ENCODE data around the gene SEC14L2. TPM values are rescaled to one million over a fixed set of nuclear protein-coding genes. Genes with fewer than 3 reads are reported as not detected.

The SEC14L2 gene
- total RNA-seq, 1 experiment from 2014 or later, result 3.9 TPM

DNA sequence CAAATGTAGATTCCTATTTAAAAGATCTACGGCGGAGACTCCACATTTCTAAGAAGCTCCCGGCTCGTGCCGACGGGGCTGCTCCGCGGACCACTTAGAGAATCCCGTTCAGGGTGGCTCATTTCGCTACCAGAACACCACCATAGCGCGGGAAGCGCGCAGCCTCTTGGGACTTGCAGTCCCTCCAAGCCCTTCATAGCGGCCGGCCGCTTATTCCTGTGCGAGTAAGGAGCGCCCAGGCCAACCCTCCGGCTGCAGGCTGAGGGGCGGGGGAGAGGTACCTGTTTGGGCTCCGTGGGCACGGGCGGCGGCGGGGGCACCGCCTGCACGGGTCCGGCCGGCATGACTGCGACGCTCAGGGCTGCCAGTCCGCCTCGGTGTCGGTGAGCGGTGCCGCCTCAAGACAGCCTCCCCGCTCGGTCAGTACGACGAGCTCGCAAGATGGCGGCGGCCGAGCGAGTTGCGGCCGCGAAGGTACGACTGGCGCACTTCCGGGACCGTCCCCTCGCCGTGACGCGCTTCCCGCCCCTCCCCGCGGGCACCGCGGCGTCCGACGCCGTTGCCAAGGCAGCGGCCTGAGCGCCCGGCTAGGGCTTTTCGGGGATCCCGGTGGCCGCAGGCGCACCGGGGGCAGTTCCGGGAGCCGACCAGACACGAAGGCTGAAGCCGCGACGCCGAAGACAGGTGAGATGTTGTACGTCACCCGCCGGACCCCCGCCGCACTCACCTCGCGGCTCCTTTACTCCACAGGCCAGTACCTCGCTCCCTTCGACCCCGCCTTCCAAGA, 40.2 kb upstream of the SEC14L2 start, which contains the start of the genes CCDC157 and SF3A1 (continued):
- TF ChIP-seq, protein P1, sequence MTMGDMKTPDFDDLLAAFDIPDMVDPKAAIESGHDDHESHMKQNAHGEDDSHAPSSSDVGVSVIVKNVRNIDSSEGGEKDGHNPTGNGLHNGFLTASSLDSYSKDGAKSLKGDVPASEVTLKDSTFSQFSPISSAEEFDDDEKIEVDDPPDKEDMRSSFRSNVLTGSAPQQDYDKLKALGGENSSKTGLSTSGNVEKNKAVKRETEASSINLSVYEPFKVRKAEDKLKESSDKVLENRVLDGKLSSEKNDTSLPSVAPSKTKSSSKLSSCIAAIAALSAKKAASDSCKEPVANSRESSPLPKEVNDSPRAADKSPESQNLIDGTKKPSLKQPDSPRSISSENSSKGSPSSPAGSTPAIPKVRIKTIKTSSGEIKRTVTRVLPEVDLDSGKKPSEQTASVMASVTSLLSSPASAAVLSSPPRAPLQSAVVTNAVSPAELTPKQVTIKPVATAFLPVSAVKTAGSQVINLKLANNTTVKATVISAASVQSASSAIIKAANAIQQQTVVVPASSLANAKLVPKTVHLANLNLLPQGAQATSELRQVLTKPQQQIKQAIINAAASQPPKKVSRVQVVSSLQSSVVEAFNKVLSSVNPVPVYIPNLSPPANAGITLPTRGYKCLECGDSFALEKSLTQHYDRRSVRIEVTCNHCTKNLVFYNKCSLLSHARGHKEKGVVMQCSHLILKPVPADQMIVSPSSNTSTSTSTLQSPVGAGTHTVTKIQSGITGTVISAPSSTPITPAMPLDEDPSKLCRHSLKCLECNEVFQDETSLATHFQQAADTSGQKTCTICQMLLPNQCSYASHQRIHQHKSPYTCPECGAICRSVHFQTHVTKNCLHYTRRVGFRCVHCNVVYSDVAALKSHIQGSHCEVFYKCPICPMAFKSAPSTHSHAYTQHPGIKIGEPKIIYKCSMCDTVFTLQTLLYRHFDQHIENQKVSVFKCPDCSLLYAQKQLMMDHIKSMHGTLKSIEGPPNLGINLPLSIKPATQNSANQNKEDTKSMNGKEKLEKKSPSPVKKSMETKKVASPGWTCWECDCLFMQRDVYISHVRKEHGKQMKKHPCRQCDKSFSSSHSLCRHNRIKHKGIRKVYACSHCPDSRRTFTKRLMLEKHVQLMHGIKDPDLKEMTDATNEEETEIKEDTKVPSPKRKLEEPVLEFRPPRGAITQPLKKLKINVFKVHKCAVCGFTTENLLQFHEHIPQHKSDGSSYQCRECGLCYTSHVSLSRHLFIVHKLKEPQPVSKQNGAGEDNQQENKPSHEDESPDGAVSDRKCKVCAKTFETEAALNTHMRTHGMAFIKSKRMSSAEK (CRISPR knock-in tag; IDR thresholded peaks at IDR 0.05; ENCODE audit: borderline replicate concordance), result no peak
- peak; percentile 66; the same call in 1 of the 2 replicates for TF ChIP-seq ZNF232 (CRISPR knock-in tag; IDR thresholded peaks at IDR 0.05)
- TF ChIP-seq SMAD4 (CRISPR knock-in tag; IDR thresholded peaks at IDR 0.05), result no peak
- TF ChIP-seq NFATC4 (CRISPR knock-in tag; IDR thresholded peaks at IDR 0.05), result no peak; the same call in 1 of the 2 replicates
- TF ChIP-seq, protein P2, sequence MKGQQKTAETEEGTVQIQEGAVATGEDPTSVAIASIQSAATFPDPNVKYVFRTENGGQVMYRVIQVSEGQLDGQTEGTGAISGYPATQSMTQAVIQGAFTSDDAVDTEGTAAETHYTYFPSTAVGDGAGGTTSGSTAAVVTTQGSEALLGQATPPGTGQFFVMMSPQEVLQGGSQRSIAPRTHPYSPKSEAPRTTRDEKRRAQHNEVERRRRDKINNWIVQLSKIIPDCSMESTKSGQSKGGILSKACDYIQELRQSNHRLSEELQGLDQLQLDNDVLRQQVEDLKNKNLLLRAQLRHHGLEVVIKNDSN (CRISPR knock-in tag; IDR thresholded peaks at IDR 0.05), result 0 out of 2 replicates have a peak, but pooled peaks have one; percentile 29
- TF ChIP-seq, protein P3, sequence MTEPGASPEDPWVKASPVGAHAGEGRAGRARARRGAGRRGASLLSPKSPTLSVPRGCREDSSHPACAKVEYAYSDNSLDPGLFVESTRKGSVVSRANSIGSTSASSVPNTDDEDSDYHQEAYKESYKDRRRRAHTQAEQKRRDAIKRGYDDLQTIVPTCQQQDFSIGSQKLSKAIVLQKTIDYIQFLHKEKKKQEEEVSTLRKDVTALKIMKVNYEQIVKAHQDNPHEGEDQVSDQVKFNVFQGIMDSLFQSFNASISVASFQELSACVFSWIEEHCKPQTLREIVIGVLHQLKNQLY (CRISPR knock-in tag; IDR thresholded peaks at IDR 0.05), result no peak
- TF ChIP-seq IRF2 (CRISPR knock-in tag; IDR thresholded peaks at IDR 0.05; ENCODE audit: borderline replicate concordance, low read depth), result peak; percentile 76; the same call in 1 of the 2 replicates
- TF ChIP-seq NFE2L1 (CRISPR knock-in tag; IDR thresholded peaks at IDR 0.05), result peak; percentile 60; the same call in 1 of the 2 replicates
- peak; percentile 89; the same call in 1 of the 2 replicates for TF ChIP-seq FOXK1 (CRISPR knock-in tag; IDR thresholded peaks at IDR 0.05)
- no peak for TF ChIP-seq OVOL2 (CRISPR knock-in tag; IDR thresholded peaks at IDR 0.05; ENCODE audit: borderline replicate concordance)
- TF ChIP-seq, protein P4, sequence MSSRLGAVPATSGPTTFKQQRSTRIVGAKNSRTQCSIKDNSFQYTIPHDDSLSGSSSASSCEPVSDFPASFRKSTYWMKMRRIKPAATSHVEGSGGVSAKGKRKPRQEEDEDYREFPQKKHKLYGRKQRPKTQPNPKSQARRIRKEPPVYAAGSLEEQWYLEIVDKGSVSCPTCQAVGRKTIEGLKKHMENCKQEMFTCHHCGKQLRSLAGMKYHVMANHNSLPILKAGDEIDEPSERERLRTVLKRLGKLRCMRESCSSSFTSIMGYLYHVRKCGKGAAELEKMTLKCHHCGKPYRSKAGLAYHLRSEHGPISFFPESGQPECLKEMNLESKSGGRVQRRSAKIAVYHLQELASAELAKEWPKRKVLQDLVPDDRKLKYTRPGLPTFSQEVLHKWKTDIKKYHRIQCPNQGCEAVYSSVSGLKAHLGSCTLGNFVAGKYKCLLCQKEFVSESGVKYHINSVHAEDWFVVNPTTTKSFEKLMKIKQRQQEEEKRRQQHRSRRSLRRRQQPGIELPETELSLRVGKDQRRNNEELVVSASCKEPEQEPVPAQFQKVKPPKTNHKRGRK (CRISPR knock-in tag; IDR thresholded peaks at IDR 0.05; ENCODE audit: borderline replicate concordance), result no peak
- TF ChIP-seq, protein P5, sequence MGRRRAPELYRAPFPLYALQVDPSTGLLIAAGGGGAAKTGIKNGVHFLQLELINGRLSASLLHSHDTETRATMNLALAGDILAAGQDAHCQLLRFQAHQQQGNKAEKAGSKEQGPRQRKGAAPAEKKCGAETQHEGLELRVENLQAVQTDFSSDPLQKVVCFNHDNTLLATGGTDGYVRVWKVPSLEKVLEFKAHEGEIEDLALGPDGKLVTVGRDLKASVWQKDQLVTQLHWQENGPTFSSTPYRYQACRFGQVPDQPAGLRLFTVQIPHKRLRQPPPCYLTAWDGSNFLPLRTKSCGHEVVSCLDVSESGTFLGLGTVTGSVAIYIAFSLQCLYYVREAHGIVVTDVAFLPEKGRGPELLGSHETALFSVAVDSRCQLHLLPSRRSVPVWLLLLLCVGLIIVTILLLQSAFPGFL (CRISPR knock-in tag; IDR thresholded peaks at IDR 0.05; ENCODE audit: borderline replicate concordance), result no peak
- peak; percentile 66; the same call in 1 of the 2 replicates for TF ChIP-seq TEAD4 (CRISPR knock-in tag; IDR thresholded peaks at IDR 0.05)
- TF ChIP-seq TCF7 (CRISPR knock-in tag; IDR thresholded peaks at IDR 0.05; ENCODE audit: low read depth), result peak; percentile 85; the same call in 1 of the 2 replicates
- TF ChIP-seq, protein P6, sequence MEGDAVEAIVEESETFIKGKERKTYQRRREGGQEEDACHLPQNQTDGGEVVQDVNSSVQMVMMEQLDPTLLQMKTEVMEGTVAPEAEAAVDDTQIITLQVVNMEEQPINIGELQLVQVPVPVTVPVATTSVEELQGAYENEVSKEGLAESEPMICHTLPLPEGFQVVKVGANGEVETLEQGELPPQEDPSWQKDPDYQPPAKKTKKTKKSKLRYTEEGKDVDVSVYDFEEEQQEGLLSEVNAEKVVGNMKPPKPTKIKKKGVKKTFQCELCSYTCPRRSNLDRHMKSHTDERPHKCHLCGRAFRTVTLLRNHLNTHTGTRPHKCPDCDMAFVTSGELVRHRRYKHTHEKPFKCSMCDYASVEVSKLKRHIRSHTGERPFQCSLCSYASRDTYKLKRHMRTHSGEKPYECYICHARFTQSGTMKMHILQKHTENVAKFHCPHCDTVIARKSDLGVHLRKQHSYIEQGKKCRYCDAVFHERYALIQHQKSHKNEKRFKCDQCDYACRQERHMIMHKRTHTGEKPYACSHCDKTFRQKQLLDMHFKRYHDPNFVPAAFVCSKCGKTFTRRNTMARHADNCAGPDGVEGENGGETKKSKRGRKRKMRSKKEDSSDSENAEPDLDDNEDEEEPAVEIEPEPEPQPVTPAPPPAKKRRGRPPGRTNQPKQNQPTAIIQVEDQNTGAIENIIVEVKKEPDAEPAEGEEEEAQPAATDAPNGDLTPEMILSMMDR (IDR thresholded peaks at IDR 0.05), result no peak
- TF ChIP-seq, protein P7, sequence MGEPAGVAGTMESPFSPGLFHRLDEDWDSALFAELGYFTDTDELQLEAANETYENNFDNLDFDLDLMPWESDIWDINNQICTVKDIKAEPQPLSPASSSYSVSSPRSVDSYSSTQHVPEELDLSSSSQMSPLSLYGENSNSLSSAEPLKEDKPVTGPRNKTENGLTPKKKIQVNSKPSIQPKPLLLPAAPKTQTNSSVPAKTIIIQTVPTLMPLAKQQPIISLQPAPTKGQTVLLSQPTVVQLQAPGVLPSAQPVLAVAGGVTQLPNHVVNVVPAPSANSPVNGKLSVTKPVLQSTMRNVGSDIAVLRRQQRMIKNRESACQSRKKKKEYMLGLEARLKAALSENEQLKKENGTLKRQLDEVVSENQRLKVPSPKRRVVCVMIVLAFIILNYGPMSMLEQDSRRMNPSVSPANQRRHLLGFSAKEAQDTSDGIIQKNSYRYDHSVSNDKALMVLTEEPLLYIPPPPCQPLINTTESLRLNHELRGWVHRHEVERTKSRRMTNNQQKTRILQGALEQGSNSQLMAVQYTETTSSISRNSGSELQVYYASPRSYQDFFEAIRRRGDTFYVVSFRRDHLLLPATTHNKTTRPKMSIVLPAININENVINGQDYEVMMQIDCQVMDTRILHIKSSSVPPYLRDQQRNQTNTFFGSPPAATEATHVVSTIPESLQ (CRISPR knock-in tag; IDR thresholded peaks at IDR 0.05), result no peak
- TF ChIP-seq, protein P8, sequence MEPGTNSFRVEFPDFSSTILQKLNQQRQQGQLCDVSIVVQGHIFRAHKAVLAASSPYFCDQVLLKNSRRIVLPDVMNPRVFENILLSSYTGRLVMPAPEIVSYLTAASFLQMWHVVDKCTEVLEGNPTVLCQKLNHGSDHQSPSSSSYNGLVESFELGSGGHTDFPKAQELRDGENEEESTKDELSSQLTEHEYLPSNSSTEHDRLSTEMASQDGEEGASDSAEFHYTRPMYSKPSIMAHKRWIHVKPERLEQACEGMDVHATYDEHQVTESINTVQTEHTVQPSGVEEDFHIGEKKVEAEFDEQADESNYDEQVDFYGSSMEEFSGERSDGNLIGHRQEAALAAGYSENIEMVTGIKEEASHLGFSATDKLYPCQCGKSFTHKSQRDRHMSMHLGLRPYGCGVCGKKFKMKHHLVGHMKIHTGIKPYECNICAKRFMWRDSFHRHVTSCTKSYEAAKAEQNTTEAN (CRISPR knock-in tag; IDR thresholded peaks at IDR 0.05), result peak; percentile 77
- TF ChIP-seq SMAD3 (CRISPR knock-in tag; IDR thresholded peaks at IDR 0.05; ENCODE audit: borderline replicate concordance), result peak; percentile 86; the same call in 1 of the 2 replicates
- TF ChIP-seq, protein P9, sequence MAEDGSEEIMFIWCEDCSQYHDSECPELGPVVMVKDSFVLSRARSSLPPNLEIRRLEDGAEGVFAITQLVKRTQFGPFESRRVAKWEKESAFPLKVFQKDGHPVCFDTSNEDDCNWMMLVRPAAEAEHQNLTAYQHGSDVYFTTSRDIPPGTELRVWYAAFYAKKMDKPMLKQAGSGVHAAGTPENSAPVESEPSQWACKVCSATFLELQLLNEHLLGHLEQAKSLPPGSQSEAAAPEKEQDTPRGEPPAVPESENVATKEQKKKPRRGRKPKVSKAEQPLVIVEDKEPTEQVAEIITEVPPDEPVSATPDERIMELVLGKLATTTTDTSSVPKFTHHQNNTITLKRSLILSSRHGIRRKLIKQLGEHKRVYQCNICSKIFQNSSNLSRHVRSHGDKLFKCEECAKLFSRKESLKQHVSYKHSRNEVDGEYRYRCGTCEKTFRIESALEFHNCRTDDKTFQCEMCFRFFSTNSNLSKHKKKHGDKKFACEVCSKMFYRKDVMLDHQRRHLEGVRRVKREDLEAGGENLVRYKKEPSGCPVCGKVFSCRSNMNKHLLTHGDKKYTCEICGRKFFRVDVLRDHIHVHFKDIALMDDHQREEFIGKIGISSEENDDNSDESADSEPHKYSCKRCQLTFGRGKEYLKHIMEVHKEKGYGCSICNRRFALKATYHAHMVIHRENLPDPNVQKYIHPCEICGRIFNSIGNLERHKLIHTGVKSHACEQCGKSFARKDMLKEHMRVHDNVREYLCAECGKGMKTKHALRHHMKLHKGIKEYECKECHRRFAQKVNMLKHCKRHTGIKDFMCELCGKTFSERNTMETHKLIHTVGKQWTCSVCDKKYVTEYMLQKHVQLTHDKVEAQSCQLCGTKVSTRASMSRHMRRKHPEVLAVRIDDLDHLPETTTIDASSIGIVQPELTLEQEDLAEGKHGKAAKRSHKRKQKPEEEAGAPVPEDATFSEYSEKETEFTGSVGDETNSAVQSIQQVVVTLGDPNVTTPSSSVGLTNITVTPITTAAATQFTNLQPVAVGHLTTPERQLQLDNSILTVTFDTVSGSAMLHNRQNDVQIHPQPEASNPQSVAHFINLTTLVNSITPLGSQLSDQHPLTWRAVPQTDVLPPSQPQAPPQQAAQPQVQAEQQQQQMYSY (CRISPR knock-in tag; IDR thresholded peaks at IDR 0.05), result peak; percentile 33; the same call in 1 of the 2 replicates
